HepG2 (cell line): ENCODE data around the gene DDIAS. TPM values are rescaled to one million over a fixed set of nuclear protein-coding genes. Genes with fewer than 3 reads are reported as not detected.

Experiments used
- ATAC-seq: fragments of 200-7000 bp; cut with Tn5 transposase; 3 replicates; pipeline ENCODE4 v1.9.1; 2020; ENCODE audit warnings: mild to moderate bottlenecking, moderate library complexity
- BruUV-seq: library from RNA; stranded (reverse); fragments of 400-500 nt; replicated peaks from 2 replicates; lab custom pipeline; 2021; lab: Mats Ljungman, UMichigan
- CTCF ChIA-PET: fragments of 300-600 bp; formaldehyde crosslinking; extraction: SDS; loops from one replicate; lab custom pipeline; 2021; ENCODE audit warnings: low total read pairs, inconsistent platforms, low intra/inter-chr PET ratio; lab: Yijun Ruan, JAX
- POLR2A ChIA-PET: fragments of 350-600 bp; sonication (Branson Sonifier 250); formaldehyde crosslinking; loops from one replicate; lab custom pipeline; 2020; ENCODE audit warnings: antibody characterized with exemption, inconsistent platforms; lab: Yijun Ruan, JAX
- DNase-seq: peaks from one replicate; pipeline ENCODE4 v3.0.0-alpha.2; 2015; ENCODE audit warnings: low spot score
- FAIRE-seq: peaks from 3 replicates; lab custom pipeline; 2011; peaks lifted over from hg19 to GRCh38; lab: Jason Lieb, UNC
- H2AFZ ChIP-seq: one replicate; pipeline ENCODE4 v1.6.1; 2011; ENCODE audit warnings: low read length, inconsistent platforms
- H3K27ac ChIP-seq: fragments of 300-600 bp; 3 replicates; pipeline ENCODE4 v1.8.0; 2011; ENCODE audit warnings: mixed run types, mild to moderate bottlenecking, mixed read lengths, low read length, inconsistent platforms; ENCODE audit not compliant: insufficient read depth; ENCODE audit errors: extremely low read length
- H3K27me3 ChIP-seq, 2 experiments: fragments of 200-600 bp in 1 of 2; 2 replicates in 1 of 2; 3 replicates in 1 of 2; pipeline versions ENCODE4 v1.6.0 to v1.8.0; 2011; ENCODE audit warnings: low read length in 2 of 2, mild to moderate bottlenecking in 2 of 2, moderate library complexity in 2 of 2, inconsistent platforms in 1 of 2; ENCODE audit not compliant: insufficient read depth in 2 of 2, control insufficient read depth in 1 of 2
- H3K36me3 ChIP-seq, 2 experiments: fragments of 200-600 bp in 1 of 2; replicated peaks in 1 of 2; 2 replicates in 1 of 2; 3 replicates in 1 of 2; pipeline versions ENCODE4 v1.5.1 to v1.8.0; 2011; ENCODE audit warnings: low read length in 2 of 2, inconsistent platforms in 1 of 2; ENCODE audit not compliant: insufficient read depth in 2 of 2, control insufficient read depth in 1 of 2
- H3K4me1 ChIP-seq: 2 replicates; pipeline ENCODE4 v1.5.1; 2012; ENCODE audit warnings: low read length, inconsistent platforms; ENCODE audit not compliant: insufficient read depth
- H3K4me2 ChIP-seq: 2 replicates; pipeline ENCODE4 v1.6.0; 2011; ENCODE audit warnings: low read depth, low read length, inconsistent platforms
- H3K4me3 ChIP-seq, 3 experiments: fragments of 200-600 bp in 1 of 3; sonication (generic), shearing (Covaris generic) in 1 of 3; replicated peaks in 1 of 3; 2 replicates each; pipeline ENCODE4 v1.5.1; 2011 to 2016; ENCODE audit warnings: low read length in 3 of 3, inconsistent platforms in 2 of 3, low read depth in 2 of 3, mild to moderate bottlenecking in 2 of 3, control low read depth in 1 of 3, mixed read lengths in 1 of 3; ENCODE audit not compliant: insufficient read depth in 1 of 3
- H3K79me2 ChIP-seq: one replicate; pipeline ENCODE4 v1.6.1; 2011; ENCODE audit warnings: low read length, inconsistent platforms; ENCODE audit not compliant: insufficient read depth
- H3K9ac ChIP-seq: 2 replicates; pipeline ENCODE4 v1.6.0; 2011; ENCODE audit warnings: mild to moderate bottlenecking, low read depth, low read length, inconsistent platforms; ENCODE audit not compliant: insufficient read depth
- H3K9me3 ChIP-seq: 2 replicates; pipeline ENCODE4 v1.5.1; 2012; ENCODE audit warnings: mild to moderate bottlenecking, low read length
- H4K20me1 ChIP-seq: 2 replicates; pipeline ENCODE4 v1.6.0; 2011; ENCODE audit warnings: inconsistent platforms, mild to moderate bottlenecking, low read length, moderate library complexity; ENCODE audit not compliant: insufficient read depth
- ELF3 ChIP-seq: IDR thresholded peaks from 2 replicates; pipeline ENCODE4 v1.6.1; 2016; ENCODE audit warnings: missing genetic modification reagents, missing compliant biosample characterization
- EP300 ChIP-seq, 3 experiments: sonication (generic) in 1 of 3; formaldehyde crosslinking in 1 of 3; IDR thresholded peaks; 2 replicates each; pipeline versions ENCODE4 v1.5.1 to v1.6.1; 2011 to 2020; ENCODE audit warnings: low read depth in 2 of 3, low read length in 2 of 3, borderline replicate concordance in 1 of 3, improper control_type of control experiment in 1 of 3, mild to moderate bottlenecking in 1 of 3, missing genetic modification reagents in 1 of 3, moderate library complexity in 1 of 3
- NRL ChIP-seq: sonication (generic); formaldehyde crosslinking; IDR thresholded peaks from 2 replicates; pipeline ENCODE4 v1.5.0; 2020; ENCODE audit warnings: missing genetic modification reagents, mild to moderate bottlenecking, moderate library complexity, borderline replicate concordance
- ZBTB42 ChIP-seq: sonication (generic); formaldehyde crosslinking; IDR thresholded peaks from 2 replicates; pipeline ENCODE4 v1.5.0; 2020; ENCODE audit warnings: mild to moderate bottlenecking, missing genetic modification reagents
- ZGPAT ChIP-seq: IDR thresholded peaks from 2 replicates; pipeline ENCODE4 v1.6.1; 2016; ENCODE audit warnings: mild to moderate bottlenecking
- ZNF235 ChIP-seq: sonication (generic); formaldehyde crosslinking; IDR thresholded peaks from 2 replicates; pipeline ENCODE4 v1.8.1; 2023; ENCODE audit warnings: mild to moderate bottlenecking, missing genetic modification reagents, borderline replicate concordance
- ZNF629 ChIP-seq: sonication (generic); formaldehyde crosslinking; conservative IDR thresholded peaks from 2 replicates; pipeline ENCODE4 v1.5.0; 2020; ENCODE audit warnings: missing genetic modification reagents
- WGBS: methylation state at CpG from one replicate; pipeline ENCODE4 v1.1.6; 2017; ENCODE audit warnings: low lambda C conversion rate; 5-methylcytosine and 5-hydroxymethylcytosine counted together
- in situ Hi-C: cut with HindIII; loops from 2 replicates; pipeline ENCODE4 v1.10.0; 2017; ENCODE audit warnings: low pct_unique_long_range_greater_than_20kb; ENCODE audit not compliant: extremely low pct_ligation_motif_present
- intact Hi-C: fragments of 100-400 bp; cut with micrococcal nuclease; formaldehyde crosslinking; loops from one replicate; pipeline ENCODE4 v1.10.0; 2022; ENCODE audit not compliant: unreplicated experiment
- polyA plus RNA-seq, 8 experiments: library from polyadenylated mRNA; depleted of rRNA in 3 of 8; stranded (reverse) in 7 of 8; unstranded in 1 of 8; fragments of >200 nt; fragmentation: Illumina TruSeq in 4 of 8; extraction: Trizol in 4 of 8; gene quantifications; 2 replicates each; pipeline versions ENCODE4 v1.2.1 to v1.2.3, GENCODE V29; 2011 to 2016; ENCODE audit warnings: low read depth in 4 of 8, missing spikeins in 1 of 8, mixed read lengths in 1 of 8; ENCODE audit not compliant: insufficient read depth in 1 of 8
- total RNA-seq, 5 experiments: library from RNA; depleted of rRNA; stranded (reverse); fragments of >200 nt; fragmentation: Illumina TruSeq; extraction: Trizol; gene quantifications; 2 replicates each; pipeline ENCODE4 v1.2.3, GENCODE V29; 2016; ENCODE audit warnings: low read depth in 1 of 5

Gene DDIAS
- total and polyA plus RNA-seq, 2 of the 13 experiments (the other 11 are each of a cell fraction or from before 2014, with no cell fraction given) = 3.5 to 13.0 TPM

- H3K9me3 ChIP-seq = no peaks in the 10 kb centered on the region
- no peak overlapping the region for H3K4me2 ChIP-seq
- no peak for DNase-seq
- 81% methylated on average over 2 of the region's 2 CpGs for WGBS
- no peak for FAIRE-seq
- H3K27me3 ChIP-seq = no peaks in the 10 kb centered on the region
- in situ Hi-C loops = loop anchor here (25.0 kb wide), 1 partner anchor 954 kb away; no protein-coding TSS in a partner anchor
- H3K4me3 ChIP-seq = no peak overlapping the region
- H3K79me2 ChIP-seq = no peaks in the 10 kb centered on the region
- no peak overlapping the region for H2AFZ ChIP-seq
- H3K27ac ChIP-seq = no peak overlapping the region
- H3K4me1 ChIP-seq = no peaks in the 10 kb centered on the region
- H3K36me3 ChIP-seq = no peaks in the 10 kb centered on the region
- no peak overlapping the region for H3K9ac ChIP-seq
- ChIA-PET CTCF (no interaction called here), POLR2A (no interaction called here)
- no peaks in the 10 kb centered on the region; the same call in 1 of the 2 replicates for H4K20me1 ChIP-seq
- BruUV-seq = no TSS peak
- intact Hi-C loops = no loop called here
- TF ChIP-seq ZGPAT (CRISPR knock-in tag) (no peak), ZNF629 (CRISPR knock-in tag) (peak; percentile 82), EP300 (IDR thresholded peaks at IDR 0.05; ENCODE audit: low read depth in 2 of 2, low read length in 2 of 2) (no peak), EP300 (CRISPR knock-in tag; IDR thresholded peaks at IDR 0.05; ENCODE audit: borderline replicate concordance) (no peak), ZNF235 (CRISPR knock-in tag) (no peak), NRL (CRISPR knock-in tag) (no peak)
- no peak for ATAC-seq
Measured at GRCh38 chr11:82858133-82858532, 43.4 kb upstream of the DDIAS start.

GRCh38 chr11:82858556-82859091, 42.9 kb upstream of the DDIAS start:
- Histone ChIP-seq H3K27ac (no peak overlapping the region), H3K9ac (no peak overlapping the region), H3K4me2 (no peak overlapping the region), H3K79me2 (no peaks in the 10 kb centered on the region), H4K20me1 (no peaks in the 10 kb centered on the region), H3K27me3 (no peaks in the 10 kb centered on the region), H3K9me3 (no peaks in the 10 kb centered on the region), H3K36me3 (no peaks in the 10 kb centered on the region), H2AFZ (no peak overlapping the region), H3K4me3 (no peak overlapping the region), H3K4me1 (no peaks in the 10 kb centered on the region)
- ChIA-PET CTCF (no interaction called here), POLR2A (no interaction called here)
- ATAC-seq (no peak), FAIRE-seq (no peak), DNase-seq (no peak)
- in situ Hi-C loops (loop anchor here (25.0 kb wide), 1 partner anchor 954 kb away; no protein-coding TSS in a partner anchor), intact Hi-C loops (no loop called here)
- WGBS = 32% methylated on average over 1 of the region's 1 CpG
- BruUV-seq = no TSS peak
- no peak for TF ChIP-seq ELF3 (CRISPR knock-in tag)
- no peak for TF ChIP-seq ZBTB42 (CRISPR knock-in tag)
